GM13976 (cell line): ENCODE results near the gene SEH1L.

ENCODE experiments used
- DNase-seq: peaks from one replicate; pipeline ENCODE4 v3.0.0; 2012; ENCODE audit warnings: low spot score
- in situ Hi-C: fragments of 300-500 bp; cut with MboI; formaldehyde crosslinking; loops from one replicate; pipeline ENCODE4 v1.12.0; 2022; ENCODE audit warnings: low sequenced_read_pairs, mixed read lengths, inconsistent platforms; ENCODE audit not compliant: unreplicated experiment
- TF ChIP-seq, protein P1 (sequence below): IDR thresholded peaks from 2 replicates; pipeline ENCODE4 v1.5.1; 2012; ENCODE audit warnings: borderline replicate concordance, mild to moderate bottlenecking; ENCODE audit not compliant: insufficient read depth; ENCODE audit errors: extremely low read depth, missing control alignments, control extremely low read depth

SEH1L gene

GRCh38 chr18:13011719-13012118 lies 63.9 kb downstream of the SEH1L start:
- TF ChIP-seq, protein P1, sequence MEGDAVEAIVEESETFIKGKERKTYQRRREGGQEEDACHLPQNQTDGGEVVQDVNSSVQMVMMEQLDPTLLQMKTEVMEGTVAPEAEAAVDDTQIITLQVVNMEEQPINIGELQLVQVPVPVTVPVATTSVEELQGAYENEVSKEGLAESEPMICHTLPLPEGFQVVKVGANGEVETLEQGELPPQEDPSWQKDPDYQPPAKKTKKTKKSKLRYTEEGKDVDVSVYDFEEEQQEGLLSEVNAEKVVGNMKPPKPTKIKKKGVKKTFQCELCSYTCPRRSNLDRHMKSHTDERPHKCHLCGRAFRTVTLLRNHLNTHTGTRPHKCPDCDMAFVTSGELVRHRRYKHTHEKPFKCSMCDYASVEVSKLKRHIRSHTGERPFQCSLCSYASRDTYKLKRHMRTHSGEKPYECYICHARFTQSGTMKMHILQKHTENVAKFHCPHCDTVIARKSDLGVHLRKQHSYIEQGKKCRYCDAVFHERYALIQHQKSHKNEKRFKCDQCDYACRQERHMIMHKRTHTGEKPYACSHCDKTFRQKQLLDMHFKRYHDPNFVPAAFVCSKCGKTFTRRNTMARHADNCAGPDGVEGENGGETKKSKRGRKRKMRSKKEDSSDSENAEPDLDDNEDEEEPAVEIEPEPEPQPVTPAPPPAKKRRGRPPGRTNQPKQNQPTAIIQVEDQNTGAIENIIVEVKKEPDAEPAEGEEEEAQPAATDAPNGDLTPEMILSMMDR, result no peak
- in situ Hi-C loops, result no loop called here

GRCh38 chr18:13014232-13014631 lies 66.4 kb downstream of the SEH1L start:
- no peak for DNase-seq
- in situ Hi-C loops, result no loop called here
- TF ChIP-seq, protein P1, result no peak

More at GRCh38 chr18:13011719-13012118, 63.9 kb downstream of the SEH1L start:
- no peak for DNase-seq

DNA sequence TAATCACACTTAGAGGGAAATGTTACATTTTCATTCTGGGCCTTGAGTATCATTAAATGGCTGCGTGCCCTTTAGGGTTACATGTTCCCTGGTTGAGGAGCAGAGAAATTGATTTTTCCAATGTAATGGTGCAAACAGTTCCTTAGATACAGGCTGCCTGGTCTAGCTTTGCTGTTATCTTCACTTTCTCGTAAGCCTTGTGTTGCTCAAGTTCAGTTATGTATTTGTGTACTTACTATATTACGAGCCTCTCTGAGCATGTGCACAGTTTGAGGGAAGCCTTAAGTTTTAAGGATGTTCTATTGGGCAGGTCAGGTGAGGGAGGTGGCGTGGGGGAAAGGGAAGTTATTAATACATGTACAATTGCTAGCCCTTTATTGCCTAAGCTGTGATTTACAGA lies 67.0 kb downstream of the SEH1L start:
- no peak for DNase-seq
- in situ Hi-C loops, result no loop called here
- TF ChIP-seq, protein P1, result no peak

DNA sequence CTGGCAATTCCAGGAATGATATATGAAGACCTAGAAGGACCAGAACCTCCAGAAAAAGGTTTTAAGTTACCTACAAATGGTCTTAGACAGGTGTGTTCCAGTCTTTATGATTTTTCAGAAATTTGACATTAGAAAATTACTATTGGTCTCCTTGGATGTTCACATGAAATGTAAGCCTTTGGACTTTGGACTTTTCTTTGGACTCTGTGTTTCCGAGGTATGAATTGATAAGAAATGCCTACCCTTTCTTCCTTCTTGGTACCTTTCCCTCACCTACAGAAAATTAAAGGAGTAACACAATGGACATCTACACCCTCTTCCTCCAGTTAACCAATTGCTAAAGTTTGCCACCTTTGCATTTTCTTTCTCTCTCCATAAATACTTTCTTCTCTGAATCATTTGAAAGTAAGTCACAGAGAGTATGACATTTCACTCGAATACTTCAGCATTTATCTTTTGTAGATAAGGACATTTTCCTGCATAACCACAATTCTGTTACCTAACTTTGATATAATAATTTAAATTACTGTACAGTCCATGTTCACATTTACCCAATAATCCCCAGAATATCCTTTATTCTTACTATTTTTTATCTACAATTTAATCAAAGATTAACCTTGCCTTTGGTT lies 69.5 kb downstream of the SEH1L start:
- no peak for DNase-seq
- in situ Hi-C loops, result no loop called here

GRCh38 chr18:13018374-13018773 lies 70.6 kb downstream of the SEH1L start:
- TF ChIP-seq, protein P1, result no peak
- in situ Hi-C loops, result no loop called here
- DNase-seq, result no peak

More for the DNA sequence above, 69.5 kb downstream of the SEH1L start:
- TF ChIP-seq, protein P1, result no peak

GRCh38 chr18:13019301-13019700 lies 71.5 kb downstream of the SEH1L start:
- TF ChIP-seq, protein P1, result no peak
- in situ Hi-C loops, result no loop called here

More at GRCh38 chr18:13019301-13019700, 71.5 kb downstream of the SEH1L start:
- no peak for DNase-seq
